Renal cortex interstitium (tissue), 15 donors: Measurements from ENCODE around the gene SPDYE4. TPM values are rescaled to one million over a fixed set of nuclear protein-coding genes. Genes with fewer than 3 reads are reported as not detected.
"Not testable (repeated sequence)": the region's sequence is repeated elsewhere in the genome, so short reads cannot be mapped to it uniquely, and the experiment has no call there.

Experiments used
- DNase-seq, 11 donors: peaks; one replicate each; pipeline ENCODE4 v3.0.0-alpha.2; 2013; ENCODE audit warnings: low read depth in 9 of 11, low spot score in 4 of 11; ENCODE audit errors: extremely low read depth in 1 of 11
- long read RNA-seq, 16 experiments: transcript quantifications; one replicate each; lab custom pipeline, GENCODE V29; 2026
- polyA plus RNA-seq, 3 donors: library from polyadenylated mRNA; unstranded; fragments of 120-200 nt; gene quantifications; one replicate each; pipeline ENCODE4 v1.2.1, GENCODE V29; 2013; ENCODE audit not compliant: insufficient read length in 3 of 3

The SPDYE4 gene, protein sequence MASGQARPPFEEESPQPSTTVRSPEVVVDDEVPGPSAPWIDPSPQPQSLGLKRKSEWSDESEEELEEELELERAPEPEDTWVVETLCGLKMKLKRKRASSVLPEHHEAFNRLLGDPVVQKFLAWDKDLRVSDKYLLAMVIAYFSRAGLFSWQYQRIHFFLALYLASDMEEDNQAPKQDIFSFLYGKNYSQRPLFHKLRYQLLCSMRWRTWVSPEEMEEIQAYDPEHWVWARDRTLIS
- polyA plus RNA-seq = under 1 TPM in 2 of 3 donors, not detected in 1; 0.16 to 0.59 TPM
- long read RNA-seq, donor 1 = 0 reads
- long read RNA-seq, donor 2 = 0 reads
- long read RNA-seq, donor 3 = 0 reads
- long read RNA-seq, donor 4 = 0 reads
- long read RNA-seq, donor 5 = 0 reads
- long read RNA-seq, donor 6 = 0 reads
- long read RNA-seq, donor 7 = 0 reads
- long read RNA-seq, donor 8 = 0 reads
- long read RNA-seq, donor 9 = 0 reads
- long read RNA-seq, donor 10 = 0 reads
- long read RNA-seq, donor 11 = 0 reads
- long read RNA-seq, donor 12 = 0 reads
- long read RNA-seq, donor 13 = 0 reads
- long read RNA-seq, donor 14 = 0 reads
- long read RNA-seq, donor 15 = 0 reads
- long read RNA-seq, donor 16 = 0 reads

GRCh38 chr17:8758137-8758596, at the start of gene SPDYE4:
Gene SPDYE4 (minus strand): TSS chr17:8758546. CDS start chr17:8758382, 164 bp downstream.
- DNase-seq = no peak

DNA sequence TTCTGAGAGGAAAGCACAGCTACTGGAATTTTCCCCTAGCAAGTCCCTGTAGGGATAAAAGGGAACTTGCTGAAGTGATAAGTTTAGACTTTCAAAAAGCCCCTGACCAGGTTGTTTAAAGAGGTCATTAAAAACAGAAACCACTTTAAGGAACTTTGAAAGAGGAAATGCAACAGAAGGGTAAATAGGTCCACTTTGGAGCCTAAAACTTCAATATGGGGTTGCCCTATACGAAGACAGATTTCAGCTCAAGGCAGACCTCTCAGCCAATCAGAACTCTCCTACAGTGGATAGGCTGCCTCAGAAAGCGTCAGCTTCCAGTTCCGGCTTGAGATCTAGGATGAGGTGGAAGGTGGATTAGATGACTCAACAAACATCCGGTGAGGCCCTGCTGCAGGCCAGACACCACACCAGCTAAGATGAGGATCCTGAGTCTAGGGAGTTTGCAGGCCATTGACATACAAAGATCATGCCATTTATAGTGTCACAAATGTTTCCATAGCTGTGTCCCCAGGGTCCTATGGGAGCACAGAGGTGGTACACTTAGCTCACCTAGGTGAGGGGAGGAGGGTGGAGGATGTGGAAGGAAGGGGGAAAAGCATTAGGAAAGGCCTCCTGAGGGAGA, 48.7 kb upstream of the SPDYE4 start:
- no peak for DNase-seq

GRCh38 chr17:8806253-8806925, 48.0 kb upstream of the SPDYE4 start:
- DNase-seq = no peak

- DNase-seq = not testable (repeated sequence)
Observed at GRCh38 chr17:8805396-8805795, 47.0 kb upstream of the SPDYE4 start.

DNA sequence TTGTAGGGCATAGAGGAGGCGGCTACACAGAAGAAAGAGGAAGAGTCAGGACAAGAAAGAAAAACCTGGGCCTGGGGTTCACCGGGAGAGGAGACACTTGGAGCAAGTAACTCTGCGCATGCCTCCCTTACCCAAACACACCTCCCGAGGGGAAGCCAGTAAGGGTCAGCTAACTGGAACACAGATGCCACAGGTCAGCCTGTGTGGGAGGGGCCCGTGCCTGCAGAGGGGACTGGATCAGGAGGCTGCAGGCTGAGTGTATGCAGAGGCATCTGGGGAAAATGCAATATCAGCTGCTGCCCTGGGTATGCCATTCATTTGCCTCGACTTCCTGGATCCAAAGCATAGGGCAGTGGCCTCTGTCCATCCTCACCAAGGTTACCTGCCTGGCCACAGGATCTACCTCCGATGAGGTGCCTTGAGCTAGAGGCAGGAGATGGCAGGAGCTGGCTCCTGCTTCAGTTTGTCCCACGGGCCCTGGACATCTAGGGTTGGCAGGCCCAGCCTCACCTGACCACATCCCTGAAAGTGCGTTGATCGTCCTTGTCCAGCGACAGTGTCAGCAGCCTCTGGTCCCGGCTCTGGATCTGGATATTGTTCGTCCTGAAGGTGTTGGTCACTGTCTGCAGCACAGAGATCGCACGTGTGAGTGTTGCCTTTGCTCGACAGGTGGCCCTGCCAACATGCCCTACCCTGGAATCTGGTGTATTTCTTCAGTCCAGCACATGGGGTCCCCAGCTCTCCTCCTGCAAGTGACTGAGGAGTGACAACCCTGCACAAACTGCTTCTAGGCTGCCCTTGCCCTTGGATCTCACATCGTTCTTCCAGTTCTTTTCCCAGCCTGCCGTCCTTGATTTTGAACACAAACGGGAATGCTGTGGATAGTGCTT, 45.4 kb upstream of the SPDYE4 start:
- DNase-seq = no peak

GRCh38 chr17:8801135-8801840, 42.9 kb upstream of the SPDYE4 start:
- DNase-seq = no peak

DNA sequence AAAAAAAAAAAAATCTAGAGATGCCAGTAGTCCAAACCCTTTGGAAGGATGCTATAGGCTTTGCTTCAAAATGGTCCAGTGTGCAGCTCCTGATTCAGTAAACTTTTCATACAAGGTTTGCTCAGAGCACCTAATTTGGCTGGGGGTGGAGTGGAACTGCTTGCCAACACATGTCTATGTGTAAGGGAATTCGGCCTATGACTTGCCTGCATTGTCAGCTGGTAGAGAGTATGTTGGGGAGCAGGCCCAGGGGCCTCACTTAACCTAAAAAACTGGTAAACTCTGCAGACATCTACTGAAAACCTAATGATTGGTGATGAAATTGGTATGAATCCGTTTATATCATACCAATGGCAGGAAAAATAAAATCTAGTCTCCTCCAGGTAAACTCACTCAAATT, 42.3 kb upstream of the SPDYE4 start:
- no peak for DNase-seq

- DNase-seq = no peak
Observed at GRCh38 chr17:8799570-8800212, 41.3 kb upstream of the SPDYE4 start.

DNA sequence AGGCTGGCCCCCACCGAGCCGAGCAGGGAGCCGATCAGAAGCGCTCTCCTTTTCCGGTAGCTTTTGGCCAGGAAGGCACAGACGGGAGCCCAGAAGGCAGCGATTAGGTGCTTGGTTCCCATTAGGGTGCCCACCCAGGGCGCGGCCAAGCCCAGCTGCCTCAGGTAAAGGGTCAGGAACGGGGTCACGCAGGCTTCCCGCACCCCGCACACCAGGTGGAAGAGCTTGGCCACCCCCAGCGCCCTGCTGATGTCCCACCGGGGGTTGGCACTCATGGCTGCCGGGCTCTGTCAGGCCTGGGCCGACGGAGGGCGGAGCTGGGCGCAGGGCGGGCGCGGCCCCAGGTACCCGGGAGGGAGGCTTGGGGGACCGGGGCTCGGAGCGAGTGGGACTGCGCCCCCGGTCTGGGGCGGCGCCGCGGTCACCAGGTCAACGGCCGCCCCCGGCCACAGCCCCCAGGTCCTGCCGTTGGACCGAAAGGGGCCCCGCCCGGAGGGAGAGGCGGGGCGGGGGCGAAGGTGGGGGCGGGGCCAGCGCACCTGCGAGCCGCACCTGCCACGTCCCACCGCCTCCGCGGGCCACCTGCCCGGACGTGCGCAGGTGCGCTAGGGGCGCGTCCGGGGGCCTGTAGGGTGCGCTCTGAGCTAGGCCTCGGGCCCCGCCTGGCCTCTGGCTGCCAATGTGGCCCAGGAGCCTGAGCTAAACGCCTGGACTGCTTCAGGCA, 40.7 kb upstream of the SPDYE4 start, which contains the start of gene MFSD6L:
Gene MFSD6L, minus strand, starts transcription at position 520 of the 724 bp plus-strand sequence. Its CDS starts 245 bp downstream, at position 275.
- peak in 4 of 11 donors; percentile 39 to 62 (median 48) for DNase-seq

GRCh38 chr17:8798176-8798845, 40.0 kb upstream of the SPDYE4 start:
- DNase-seq = no peak

DNA sequence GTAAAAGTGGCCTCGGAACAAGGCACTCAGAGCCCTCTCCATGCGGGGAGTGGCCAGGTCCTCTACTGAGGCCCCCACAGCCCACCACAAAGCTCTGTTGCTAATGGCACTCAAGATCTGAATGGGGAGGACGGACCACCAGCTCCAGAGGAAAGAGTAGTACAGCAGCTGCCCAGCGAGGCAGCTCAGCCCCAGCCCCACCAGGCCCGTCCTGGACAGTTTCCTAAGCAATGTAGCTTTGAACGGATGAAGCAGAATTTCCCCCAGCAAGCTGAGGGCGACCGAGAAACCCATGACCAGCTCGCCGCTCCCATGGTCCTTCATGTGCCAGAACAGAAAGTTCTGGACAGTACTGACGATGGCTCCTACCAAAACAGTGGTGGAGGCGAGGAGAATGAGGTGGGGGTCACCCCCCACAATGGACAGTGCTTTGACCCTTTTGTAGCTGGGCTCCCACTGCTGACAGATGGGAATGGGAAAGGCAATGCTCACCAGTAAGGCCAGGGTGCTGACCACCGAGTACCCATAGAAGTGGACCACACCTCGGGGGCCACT, 39.4 kb upstream of the SPDYE4 start:
- no peak for DNase-seq

GRCh38 chr17:8794636-8795035, 36.3 kb upstream of the SPDYE4 start:
- DNase-seq = peak in 1 of 11 donors; percentile 42

- DNase-seq = no peak
Observed at GRCh38 chr17:8793649-8794048, 35.3 kb upstream of the SPDYE4 start.

DNA sequence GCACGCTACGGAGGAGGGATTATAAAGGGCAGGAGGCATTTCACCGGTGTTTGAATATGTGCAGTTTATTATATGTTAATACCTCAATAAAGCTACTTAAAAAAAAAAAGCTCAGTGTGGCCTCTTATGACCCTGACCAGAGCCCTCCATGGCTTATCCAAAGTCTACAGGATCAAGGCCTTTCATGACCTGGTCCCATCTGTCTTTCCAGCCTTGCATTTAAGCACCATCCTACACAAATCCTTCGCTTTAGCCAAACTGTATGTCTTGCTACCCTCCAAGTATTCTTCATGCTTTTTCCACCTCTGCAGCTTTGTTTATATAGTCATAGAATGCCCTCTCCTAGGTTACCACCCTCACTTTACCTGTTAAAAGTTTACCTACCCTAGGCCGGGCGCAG, 34.3 kb upstream of the SPDYE4 start:
- DNase-seq = no peak

- DNase-seq = no peak
Observed at GRCh38 chr17:8791910-8792270, 33.5 kb upstream of the SPDYE4 start.
